Measurements from ENCODE around the gene PLPP7.

Gene PLPP7

GRCh38 chr9:131303381-131304321 is 14.1 kb downstream of the PLPP7 start:
- no peak for DNase-seq (ENCODE audit: low read depth)

- DNase-seq (ENCODE audit: low read depth) = no peak
Observed at GRCh38 chr9:131304676-131305355, 15.3 kb downstream of the PLPP7 start.

GRCh38 chr9:131306397-131307004 is 17.0 kb downstream of the PLPP7 start:
- no peak for DNase-seq (ENCODE audit: low read depth)

GRCh38 chr9:131307974-131308373 is 18.5 kb downstream of the PLPP7 start:
- no peak for DNase-seq (ENCODE audit: low read depth)

- DNase-seq (ENCODE audit: low read depth) = no peak
Observed at GRCh38 chr9:131308452-131308851, 18.9 kb downstream of the PLPP7 start.

- no peak for DNase-seq (ENCODE audit: low read depth)
Observed at GRCh38 chr9:131308906-131309529, 19.5 kb downstream of the PLPP7 start.

GRCh38 chr9:131309530-131310276 is 20.2 kb downstream of the PLPP7 start:
- no peak for DNase-seq (ENCODE audit: low read depth)

- DNase-seq (ENCODE audit: low read depth) = peak; percentile 20
Observed at GRCh38 chr9:131310833-131311554, 21.5 kb downstream of the PLPP7 start.

GRCh38 chr9:131312246-131312645 is 22.7 kb downstream of the PLPP7 start:
- DNase-seq (ENCODE audit: low read depth) = no peak

GRCh38 chr9:131312822-131313770 is 23.6 kb downstream of the PLPP7 start:
- DNase-seq (ENCODE audit: low read depth) = no peak

GRCh38 chr9:131318231-131319085 is 28.9 kb downstream of the PLPP7 start:
- DNase-seq (ENCODE audit: low read depth) = no peak

GRCh38 chr9:131319486-131319885 is 30.0 kb downstream of the PLPP7 start:
- DNase-seq (ENCODE audit: low read depth) = no peak

GRCh38 chr9:131320031-131320685 is 30.6 kb downstream of the PLPP7 start:
- no peak for DNase-seq (ENCODE audit: low read depth)

- no peak for DNase-seq (ENCODE audit: low read depth)
Observed at GRCh38 chr9:131323629-131324028, 34.1 kb downstream of the PLPP7 start.

- DNase-seq (ENCODE audit: low read depth) = no peak
Observed at GRCh38 chr9:131324736-131325679, 35.5 kb downstream of the PLPP7 start.

- DNase-seq (ENCODE audit: low read depth) = no peak
Observed at GRCh38 chr9:131329241-131329641, 39.7 kb downstream of the PLPP7 start.

Measured in stimulated activated CD8-positive, alpha-beta memory T cell treated with anti-CD3 and anti-CD28 coated beads, Interleukin-12 subunit alpha, Interleukin-12 subunit beta, amount 100 ng/mL, for 1 hour (primary cell).